ENCODE data around the gene RALGAPA2.

Gene RALGAPA2

GRCh38 chr20:20393207-20394120, 319.0 kb downstream of the RALGAPA2 start:
- no peak for DNase-seq

- DNase-seq: no peak
Observed at GRCh38 chr20:20391766-20392165, 320.7 kb downstream of the RALGAPA2 start.

DNA sequence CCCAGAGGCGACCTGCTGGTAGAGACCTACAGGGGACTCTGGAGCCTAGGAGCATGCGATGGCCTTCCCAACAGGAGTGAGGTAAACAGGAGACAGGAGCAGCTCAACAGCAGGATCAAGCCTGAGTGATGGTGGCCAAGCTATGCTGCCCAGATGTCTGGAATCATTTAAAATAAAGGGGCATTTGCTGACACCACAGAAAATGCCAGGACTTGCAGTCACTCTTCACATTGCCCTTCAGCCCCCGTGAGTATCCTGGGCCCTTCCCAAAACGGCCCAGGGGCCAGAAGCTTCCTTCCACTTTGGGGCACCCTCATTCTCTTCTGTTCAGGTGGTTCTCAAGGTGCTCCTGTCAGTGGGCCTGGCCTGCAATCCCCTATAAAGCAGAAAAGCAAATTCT, 321.3 kb downstream of the RALGAPA2 start:
- no peak for DNase-seq

GRCh38 chr20:20390393-20390792, 322.1 kb downstream of the RALGAPA2 start:
- no peak for DNase-seq

DNA sequence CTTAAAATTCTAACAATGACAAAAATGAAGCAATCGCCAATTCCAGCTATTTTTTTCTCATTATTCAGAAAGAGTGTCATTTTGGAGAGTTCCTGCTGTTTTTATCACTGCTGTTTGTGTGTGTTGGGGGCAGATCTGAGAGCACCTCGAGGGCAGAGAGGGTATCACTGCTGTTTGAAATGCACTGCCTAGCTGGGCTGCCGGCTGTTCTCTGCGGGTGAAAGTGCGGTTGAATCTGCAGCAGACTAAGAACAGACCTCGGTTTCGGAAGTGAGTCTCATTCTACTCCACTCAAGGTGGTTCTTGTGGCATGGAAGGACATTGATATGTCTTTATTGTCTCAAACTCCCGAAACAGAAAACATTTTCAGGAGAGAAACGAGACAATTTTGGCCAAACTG, 326.3 kb downstream of the RALGAPA2 start:
- no peak for DNase-seq

DNA sequence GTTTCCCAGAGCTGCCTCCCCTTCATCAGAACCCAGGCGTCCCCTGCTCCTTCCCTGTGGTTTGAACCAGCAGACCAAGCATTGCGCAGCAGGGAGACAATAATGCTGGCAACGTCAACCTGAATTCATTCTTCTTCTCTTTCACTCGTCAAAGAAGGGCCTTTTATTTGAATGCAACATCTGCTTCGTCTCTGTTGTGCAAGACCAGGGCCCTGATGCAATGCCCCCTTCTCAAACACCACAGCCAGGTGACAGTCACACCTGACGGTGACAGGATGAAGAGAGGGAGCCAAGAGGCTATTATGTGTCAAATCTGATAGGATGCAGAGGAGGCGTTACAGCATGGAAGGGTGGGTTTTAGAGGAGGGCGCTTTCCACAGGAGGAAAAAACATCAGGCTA, 336.6 kb downstream of the RALGAPA2 start:
- no peak for DNase-seq

DNA sequence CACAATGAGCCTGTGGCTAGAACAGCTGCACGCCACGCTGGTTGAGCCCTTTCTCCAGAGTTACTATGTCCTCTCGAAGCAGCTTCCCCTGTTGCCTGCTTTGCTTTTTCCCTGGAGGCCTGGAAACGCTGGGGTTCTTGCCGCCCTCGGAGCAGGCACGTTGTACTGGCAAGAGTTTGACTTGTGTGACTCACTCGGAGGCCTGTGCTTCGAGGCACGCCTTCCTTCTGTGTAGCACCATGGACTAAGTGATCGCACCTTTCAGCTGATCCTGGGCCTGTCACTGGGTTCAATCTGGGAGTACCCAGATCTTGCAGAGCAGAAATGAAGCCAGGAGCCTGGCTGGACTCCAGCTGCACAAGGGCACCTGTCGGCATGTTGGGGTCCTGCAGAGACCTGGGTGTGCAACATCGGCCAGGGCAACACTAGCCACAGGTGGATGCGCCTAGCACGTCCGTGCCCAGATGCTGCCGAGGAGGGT, 339.3 kb downstream of the RALGAPA2 start:
- no peak for DNase-seq

DNA sequence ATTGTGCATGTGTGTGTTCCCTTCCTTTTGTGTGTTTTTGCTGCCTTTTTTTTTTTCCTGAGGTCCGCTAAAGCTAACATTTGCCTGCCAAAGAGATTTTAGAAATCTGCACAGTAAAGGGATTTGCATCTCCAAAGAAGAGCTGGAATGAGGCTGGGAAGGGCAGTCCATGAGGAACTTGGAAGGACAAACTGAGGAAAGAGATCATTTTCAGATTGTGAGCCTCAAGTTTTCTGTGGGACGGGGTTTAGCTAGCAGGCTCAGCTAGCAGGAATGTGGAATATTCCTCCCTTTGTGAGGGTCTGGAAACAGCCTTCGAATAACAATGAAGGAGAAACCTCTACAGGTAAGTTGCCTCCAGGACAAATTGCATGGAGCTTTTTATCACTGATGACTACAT, 340.8 kb downstream of the RALGAPA2 start:
- no peak for DNase-seq

- DNase-seq: no peak
Observed at GRCh38 chr20:20371083-20371482, 341.4 kb downstream of the RALGAPA2 start.

GRCh38 chr20:20370094-20370575, 342.3 kb downstream of the RALGAPA2 start:
- no peak for DNase-seq

- DNase-seq: no peak
Observed at GRCh38 chr20:20369250-20370093, 343.0 kb downstream of the RALGAPA2 start.

- DNase-seq: no peak
Observed at GRCh38 chr20:20368418-20369249, 343.8 kb downstream of the RALGAPA2 start.

DNA sequence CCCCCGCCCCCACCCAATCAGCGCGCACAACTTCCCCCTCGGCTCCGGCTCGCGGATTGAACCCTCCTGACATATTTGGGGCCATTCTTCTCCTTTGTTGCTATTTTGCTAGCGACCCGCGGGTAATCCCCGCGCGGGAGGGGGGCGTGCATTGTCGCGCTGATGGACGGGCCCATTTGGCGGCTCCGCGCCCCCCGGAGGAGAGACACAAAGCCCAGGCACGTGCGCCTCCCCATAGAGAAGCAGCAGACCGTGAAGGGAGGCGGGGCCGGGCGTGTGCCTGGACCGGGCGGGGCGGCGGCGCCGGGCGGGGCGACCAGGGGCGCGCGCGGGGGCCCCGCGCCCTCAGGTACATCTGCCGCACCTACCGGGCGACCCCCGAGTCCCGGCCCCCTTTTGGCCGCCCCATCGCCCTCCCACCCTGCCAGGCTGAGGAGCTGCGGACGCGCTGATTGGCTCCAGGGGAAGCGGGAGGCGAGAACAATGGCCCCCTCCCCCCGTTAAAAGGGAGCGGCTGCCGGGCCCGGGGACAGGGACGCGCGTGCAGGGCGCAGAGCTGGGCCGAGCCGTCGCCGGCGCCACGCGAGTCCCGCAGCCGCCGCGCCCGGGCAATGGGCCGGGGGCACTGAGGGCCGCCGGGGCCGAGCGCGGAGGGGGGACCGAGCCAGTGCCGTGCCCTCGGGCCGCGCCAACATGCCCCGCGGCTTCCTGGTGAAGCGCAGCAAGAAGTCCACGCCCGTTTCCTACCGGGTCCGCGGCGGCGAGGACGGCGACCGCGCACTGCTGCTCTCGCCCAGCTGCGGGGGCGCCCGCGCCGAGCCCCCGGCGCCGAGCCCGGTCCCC, 344.6 kb downstream of the RALGAPA2 start, which contains the start of gene INSM1:
Gene INSM1, plus strand, starts transcription at position 530 of the 843 bp plus-strand sequence. Its CDS starts 164 bp downstream, at position 694.
- no peak for DNase-seq

DNA sequence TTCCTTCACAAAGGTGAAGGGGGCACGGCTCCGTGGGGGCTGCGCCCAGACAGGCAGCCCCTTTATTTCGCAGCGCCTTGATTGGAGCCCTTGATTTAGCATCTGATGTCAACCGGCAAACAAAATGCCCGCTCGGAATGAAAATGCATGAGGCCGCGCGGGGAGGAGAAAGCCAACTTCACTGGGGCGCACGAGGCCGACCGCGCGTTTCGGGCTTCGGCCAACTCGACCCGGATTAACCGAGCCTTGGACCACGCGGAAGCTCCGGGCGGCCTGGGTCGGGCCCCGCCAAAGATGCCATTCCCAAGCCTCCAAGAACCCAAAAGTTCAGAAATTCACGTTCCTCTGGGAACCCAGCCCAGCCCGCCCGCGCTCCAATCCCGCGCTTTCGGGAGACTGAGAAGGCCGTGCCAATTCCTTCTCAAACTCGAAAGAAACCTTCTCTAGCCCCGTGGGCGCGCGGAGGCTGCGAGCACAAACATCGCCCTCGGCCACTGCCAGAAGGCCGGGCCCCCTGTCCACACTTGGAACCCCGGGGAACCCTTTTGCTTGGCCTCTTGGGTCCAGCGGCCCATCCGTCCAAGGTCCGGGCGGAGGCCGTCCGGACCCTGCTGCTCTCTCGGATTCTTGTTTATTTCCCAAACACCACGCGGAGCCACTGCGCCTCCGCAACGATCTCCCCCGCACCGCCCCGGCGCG, 345.4 kb downstream of the RALGAPA2 start:
- DNase-seq: no peak

DNA sequence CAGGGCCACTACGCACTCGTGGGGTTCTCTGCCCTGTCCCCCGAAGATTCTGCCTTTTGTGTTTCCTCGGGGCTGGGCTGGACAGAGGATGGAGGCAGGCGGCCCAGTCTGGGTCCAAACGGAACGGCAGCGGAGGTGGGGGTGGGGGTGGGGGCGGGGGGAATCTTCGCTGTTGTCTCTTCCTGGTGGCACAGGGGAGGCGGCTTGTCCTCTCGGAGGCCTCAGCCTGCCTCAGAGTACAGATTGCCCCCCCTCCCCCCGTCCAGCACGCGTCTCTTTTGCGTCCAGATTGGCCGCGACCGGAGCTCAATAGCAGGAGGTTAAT, 345.9 kb downstream of the RALGAPA2 start:
- no peak for DNase-seq

DNA sequence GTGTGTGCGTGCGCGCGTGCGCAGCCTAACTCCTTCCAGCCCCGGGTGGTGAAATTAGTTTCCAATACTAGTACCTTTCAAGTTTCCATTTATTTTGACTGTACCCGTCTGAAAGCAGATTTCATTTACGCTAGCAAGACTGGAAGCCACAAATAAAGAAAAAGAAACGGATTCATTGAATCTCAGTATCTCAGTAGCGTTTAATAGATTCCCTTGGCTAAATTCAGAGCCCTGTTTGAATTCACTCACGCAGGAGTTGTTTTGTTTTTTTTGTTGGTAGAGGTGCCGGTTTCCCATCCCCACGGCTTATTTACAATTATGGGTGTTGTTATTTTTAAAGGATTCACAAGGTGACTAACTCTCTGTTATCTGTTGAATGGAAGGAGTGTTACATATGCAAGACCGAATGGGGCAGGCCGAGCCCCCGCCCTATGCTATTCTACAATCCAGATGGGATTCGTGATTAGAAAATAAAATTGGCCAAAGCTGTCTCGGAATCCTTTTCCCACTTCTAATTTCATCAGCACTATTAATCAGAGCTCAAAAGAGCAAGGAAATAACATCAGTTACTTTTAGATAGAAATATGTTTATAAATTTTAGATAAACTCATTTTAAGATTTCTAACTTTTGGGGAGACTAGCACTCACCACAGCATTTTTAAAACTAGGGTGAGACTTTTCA, 346.8 kb downstream of the RALGAPA2 start:
- DNase-seq: no peak

GRCh38 chr20:20364593-20365479, 347.6 kb downstream of the RALGAPA2 start:
- no peak for DNase-seq

GRCh38 chr20:20363799-20364592, 348.4 kb downstream of the RALGAPA2 start:
- no peak for DNase-seq

- no peak for DNase-seq
Observed at GRCh38 chr20:20363434-20363798, 349.0 kb downstream of the RALGAPA2 start.

Data from activated CD4-positive, alpha-beta T cell treated with anti-CD3 and anti-CD28 coated beads for 1 hour (primary cell).